ENCODE data around the gene ZNF423.

The ZNF423 gene

GRCh38 chr16:49599704-49600103 is 256.2 kb downstream of the ZNF423 start:
- Histone ChIP-seq H3K9me3 (ENCODE audit: control insufficient read depth, insufficient read depth, low read length) (no peaks in the 10 kb centered on the region), H3K9ac (ENCODE audit: low read depth, low read length) (no peak overlapping the region), H3K4me3 (ENCODE audit: low read depth, low read length) (no peak overlapping the region), H3K36me3 (ENCODE audit: control insufficient read depth, insufficient read depth, low read length) (no peaks in the 10 kb centered on the region), H3K27me3 (ENCODE audit: control insufficient read depth, insufficient read depth, low read length) (no peaks in the 10 kb centered on the region), H3K4me1 (ENCODE audit: control insufficient read depth, insufficient read depth, low read length) (peaks cover 9% of the 10 kb centered on the region)

DNA sequence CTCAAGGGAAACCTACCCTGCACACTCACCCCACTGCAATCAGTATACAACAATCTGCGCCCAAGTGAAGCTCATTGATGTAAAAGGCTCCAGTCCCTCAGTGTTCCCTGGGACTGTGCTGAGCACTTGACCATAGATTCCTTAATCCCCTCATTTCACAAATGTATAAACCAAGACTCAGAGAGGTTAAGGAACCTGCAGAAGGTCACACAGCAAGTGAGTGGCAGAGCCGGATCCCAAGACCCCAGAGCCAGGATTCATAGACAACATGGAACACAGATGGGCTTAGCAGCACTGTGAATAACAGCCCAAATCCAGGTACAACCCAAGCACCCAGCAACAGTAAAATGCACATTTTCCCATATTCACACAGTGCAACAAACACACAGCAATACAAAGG is 256.6 kb downstream of the ZNF423 start:
- Histone ChIP-seq H3K27me3 (ENCODE audit: control insufficient read depth, insufficient read depth, low read length) (no peaks in the 10 kb centered on the region), H3K9me3 (ENCODE audit: control insufficient read depth, insufficient read depth, low read length) (no peaks in the 10 kb centered on the region), H3K9ac (ENCODE audit: low read depth, low read length) (no peak overlapping the region), H3K4me3 (ENCODE audit: low read depth, low read length) (no peak overlapping the region), H3K36me3 (ENCODE audit: control insufficient read depth, insufficient read depth, low read length) (no peaks in the 10 kb centered on the region), H3K4me1 (ENCODE audit: control insufficient read depth, insufficient read depth, low read length) (peaks cover 9% of the 10 kb centered on the region)

- Histone ChIP-seq H3K9me3 (ENCODE audit: control insufficient read depth, insufficient read depth, low read length) (no peaks in the 10 kb centered on the region), H3K4me1 (ENCODE audit: control insufficient read depth, insufficient read depth, low read length) (peaks cover 9% of the 10 kb centered on the region), H3K9ac (ENCODE audit: low read depth, low read length) (no peak overlapping the region), H3K36me3 (ENCODE audit: control insufficient read depth, insufficient read depth, low read length) (no peaks in the 10 kb centered on the region), H3K27me3 (ENCODE audit: control insufficient read depth, insufficient read depth, low read length) (no peaks in the 10 kb centered on the region), H3K4me3 (ENCODE audit: low read depth, low read length) (no peak overlapping the region)
Observed at GRCh38 chr16:49598383-49599170, 257.3 kb downstream of the ZNF423 start.

- no peak overlapping the region for H3K4me3 ChIP-seq (ENCODE audit: low read depth, low read length)
- peaks cover 9% of the 10 kb centered on the region for H3K4me1 ChIP-seq (ENCODE audit: control insufficient read depth, insufficient read depth, low read length)
- no peaks in the 10 kb centered on the region for H3K9me3 ChIP-seq (ENCODE audit: control insufficient read depth, insufficient read depth, low read length)
- no peak overlapping the region for H3K9ac ChIP-seq (ENCODE audit: low read depth, low read length)
- no peaks in the 10 kb centered on the region for H3K36me3 ChIP-seq (ENCODE audit: control insufficient read depth, insufficient read depth, low read length)
- H3K27me3 ChIP-seq (ENCODE audit: control insufficient read depth, insufficient read depth, low read length) = no peaks in the 10 kb centered on the region
Observed at GRCh38 chr16:49597796-49598195, 258.1 kb downstream of the ZNF423 start.

- Histone ChIP-seq H3K4me3 (ENCODE audit: low read depth, low read length) (no peak overlapping the region), H3K4me1 (ENCODE audit: control insufficient read depth, insufficient read depth, low read length) (peaks cover 12% of the 10 kb centered on the region), H3K36me3 (ENCODE audit: control insufficient read depth, insufficient read depth, low read length) (no peaks in the 10 kb centered on the region), H3K27me3 (ENCODE audit: control insufficient read depth, insufficient read depth, low read length) (no peaks in the 10 kb centered on the region), H3K9ac (ENCODE audit: low read depth, low read length) (no peak overlapping the region), H3K9me3 (ENCODE audit: control insufficient read depth, insufficient read depth, low read length) (no peaks in the 10 kb centered on the region)
Observed at GRCh38 chr16:49596648-49597291, 259.1 kb downstream of the ZNF423 start.

- Histone ChIP-seq H3K27me3 (ENCODE audit: control insufficient read depth, insufficient read depth, low read length) (no peaks in the 10 kb centered on the region), H3K9ac (ENCODE audit: low read depth, low read length) (no peak overlapping the region), H3K4me3 (ENCODE audit: low read depth, low read length) (no peak overlapping the region), H3K36me3 (ENCODE audit: control insufficient read depth, insufficient read depth, low read length) (no peaks in the 10 kb centered on the region), H3K4me1 (ENCODE audit: control insufficient read depth, insufficient read depth, low read length) (peaks cover 12% of the 10 kb centered on the region), H3K9me3 (ENCODE audit: control insufficient read depth, insufficient read depth, low read length) (no peaks in the 10 kb centered on the region)
Observed at GRCh38 chr16:49596068-49596467, 259.8 kb downstream of the ZNF423 start.

- Histone ChIP-seq H3K27me3 (ENCODE audit: control insufficient read depth, insufficient read depth, low read length) (no peaks in the 10 kb centered on the region), H3K4me3 (ENCODE audit: low read depth, low read length) (no peak overlapping the region), H3K9ac (ENCODE audit: low read depth, low read length) (no peak overlapping the region), H3K9me3 (ENCODE audit: control insufficient read depth, insufficient read depth, low read length) (no peaks in the 10 kb centered on the region), H3K36me3 (ENCODE audit: control insufficient read depth, insufficient read depth, low read length) (no peaks in the 10 kb centered on the region), H3K4me1 (ENCODE audit: control insufficient read depth, insufficient read depth, low read length) (peaks cover 12% of the 10 kb centered on the region)
Observed at GRCh38 chr16:49594685-49595498, 261.0 kb downstream of the ZNF423 start.

GRCh38 chr16:49594153-49594552 is 261.8 kb downstream of the ZNF423 start:
- Histone ChIP-seq H3K27me3 (ENCODE audit: control insufficient read depth, insufficient read depth, low read length) (no peaks in the 10 kb centered on the region), H3K4me1 (ENCODE audit: control insufficient read depth, insufficient read depth, low read length) (peaks cover 16% of the 10 kb centered on the region), H3K9ac (ENCODE audit: low read depth, low read length) (no peak overlapping the region), H3K9me3 (ENCODE audit: control insufficient read depth, insufficient read depth, low read length) (no peaks in the 10 kb centered on the region), H3K36me3 (ENCODE audit: control insufficient read depth, insufficient read depth, low read length) (no peaks in the 10 kb centered on the region), H3K4me3 (ENCODE audit: low read depth, low read length) (no peak overlapping the region)

GRCh38 chr16:49593424-49594040 is 262.4 kb downstream of the ZNF423 start:
- no peak overlapping the region for H3K9ac ChIP-seq (ENCODE audit: low read depth, low read length)
- H3K9me3 ChIP-seq (ENCODE audit: control insufficient read depth, insufficient read depth, low read length) = no peaks in the 10 kb centered on the region
- no peak overlapping the region for H3K4me3 ChIP-seq (ENCODE audit: low read depth, low read length)
- H3K4me1 ChIP-seq (ENCODE audit: control insufficient read depth, insufficient read depth, low read length) = peaks cover 17% of the 10 kb centered on the region
- H3K27me3 ChIP-seq (ENCODE audit: control insufficient read depth, insufficient read depth, low read length) = no peaks in the 10 kb centered on the region
- H3K36me3 ChIP-seq (ENCODE audit: control insufficient read depth, insufficient read depth, low read length) = no peaks in the 10 kb centered on the region

DNA sequence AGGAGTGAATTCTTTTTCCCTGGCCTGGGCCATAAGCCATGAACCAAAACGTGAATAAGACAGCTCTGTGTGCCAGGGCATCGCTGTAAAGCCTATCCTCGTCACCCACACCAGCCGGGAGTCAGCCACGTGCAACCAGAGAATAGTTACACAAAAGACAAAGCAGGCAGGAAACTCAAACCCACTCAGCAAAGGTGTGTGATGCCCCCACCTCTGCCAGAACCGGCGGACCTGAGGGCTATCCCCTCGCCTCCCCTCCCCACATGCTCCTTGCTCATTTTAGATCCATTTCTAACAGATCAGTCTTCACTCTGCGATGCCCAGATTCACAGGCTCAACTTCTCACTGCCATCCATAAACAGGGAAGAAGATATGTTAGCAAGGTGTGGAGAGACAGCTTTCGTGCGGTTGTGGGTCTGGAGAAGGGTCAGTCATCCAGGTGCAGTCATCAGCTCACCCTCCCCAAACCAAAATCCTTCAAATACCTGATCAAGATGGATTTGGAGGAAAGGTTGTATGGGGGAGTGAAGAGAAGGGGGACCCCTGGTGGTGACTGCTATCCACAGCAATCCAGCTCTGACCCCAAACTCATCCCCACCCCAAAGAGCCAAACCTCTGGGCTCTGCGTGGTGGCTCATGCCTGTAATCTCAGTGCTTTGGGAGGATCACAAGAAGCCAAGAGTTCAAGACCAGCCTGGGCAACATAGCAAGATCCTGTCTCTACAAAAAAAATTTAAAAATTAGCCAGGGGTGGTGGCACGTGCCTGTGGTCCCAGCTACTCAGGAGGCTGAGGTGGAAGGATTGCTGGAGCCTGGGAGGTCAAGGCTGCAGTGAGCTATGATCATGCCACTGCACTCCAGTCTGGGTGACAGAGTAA is 263.1 kb downstream of the ZNF423 start:
- Histone ChIP-seq H3K4me3 (ENCODE audit: low read depth, low read length) (no peak overlapping the region), H3K9me3 (ENCODE audit: control insufficient read depth, insufficient read depth, low read length) (no peaks in the 10 kb centered on the region), H3K27me3 (ENCODE audit: control insufficient read depth, insufficient read depth, low read length) (no peaks in the 10 kb centered on the region), H3K36me3 (ENCODE audit: control insufficient read depth, insufficient read depth, low read length) (no peaks in the 10 kb centered on the region), H3K4me1 (ENCODE audit: control insufficient read depth, insufficient read depth, low read length) (peaks cover 17% of the 10 kb centered on the region), H3K9ac (ENCODE audit: low read depth, low read length) (no peak overlapping the region)
